T-helper 1 cell treated with Interleukin-12 subunit alpha and Interleukin-12 subunit beta and Interleukin-4 antibody, amounts not matched to agents 30 ng/mL and 1 ng/mL, for 36 hours (primary cell): ENCODE data around the gene GLG1. TPM values are rescaled to one million over a fixed set of nuclear protein-coding genes. Genes with fewer than 3 reads are reported as not detected.
"Not testable (repeated sequence)": the region's sequence is repeated elsewhere in the genome, so short reads cannot be mapped to it uniquely, and the experiment has no call there.

ENCODE experiments used
- intact Hi-C: fragments of 100-400 bp; cut with micrococcal nuclease; formaldehyde crosslinking; loops from one replicate; pipeline ENCODE4 v1.15.1; 2024
- total RNA-seq: library from RNA; stranded (reverse); gene quantifications from 2 replicates; pipeline ENCODE4 v1.2.3, GENCODE V29; 2022

The GLG1 gene
- total RNA-seq, 1 donor from 2014 or later = 116 TPM

GRCh38 chr16:74451951-74452758, 154.8 kb downstream of the GLG1 start:
- intact Hi-C loops = no loop called here

DNA sequence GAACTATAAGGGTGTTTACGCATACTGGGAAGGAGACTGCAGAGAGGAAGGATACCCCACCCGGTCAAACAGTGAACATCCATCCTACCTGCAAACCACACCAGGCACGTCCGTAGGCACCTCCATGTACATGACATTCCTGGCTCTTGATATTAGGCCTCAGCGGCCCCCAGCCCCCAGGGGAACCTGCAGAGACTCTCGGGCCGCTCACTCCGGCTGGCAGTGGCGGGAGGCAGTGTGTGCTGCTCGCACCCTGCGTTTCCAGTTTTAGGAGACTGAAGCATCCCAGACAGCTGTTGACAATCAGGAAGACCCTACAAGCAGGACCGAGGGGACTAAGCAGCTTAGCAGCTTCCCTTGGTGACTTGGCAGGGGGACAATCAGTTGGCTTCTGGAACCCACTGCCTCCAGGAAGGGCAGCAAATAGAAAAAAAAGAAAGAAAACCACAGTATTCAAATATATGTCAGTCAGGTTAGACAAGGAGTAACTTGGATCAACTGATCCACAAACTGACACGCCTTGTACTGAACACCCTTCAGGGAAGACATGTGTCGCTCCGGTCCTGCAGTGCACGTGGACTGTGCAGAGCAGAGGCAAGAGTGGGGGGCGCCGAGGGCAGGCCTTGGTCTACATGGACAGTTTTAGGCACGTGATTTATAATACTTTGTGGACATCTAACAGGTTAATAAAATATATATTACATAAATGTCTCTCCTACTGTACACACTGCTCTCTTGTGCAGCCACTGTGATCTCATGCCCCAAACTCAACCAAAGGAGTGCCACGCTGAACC, 155.8 kb downstream of the GLG1 start:
- intact Hi-C loops = no loop called here

GRCh38 chr16:74450236-74450635, 156.7 kb downstream of the GLG1 start:
- intact Hi-C loops = no loop called here

DNA sequence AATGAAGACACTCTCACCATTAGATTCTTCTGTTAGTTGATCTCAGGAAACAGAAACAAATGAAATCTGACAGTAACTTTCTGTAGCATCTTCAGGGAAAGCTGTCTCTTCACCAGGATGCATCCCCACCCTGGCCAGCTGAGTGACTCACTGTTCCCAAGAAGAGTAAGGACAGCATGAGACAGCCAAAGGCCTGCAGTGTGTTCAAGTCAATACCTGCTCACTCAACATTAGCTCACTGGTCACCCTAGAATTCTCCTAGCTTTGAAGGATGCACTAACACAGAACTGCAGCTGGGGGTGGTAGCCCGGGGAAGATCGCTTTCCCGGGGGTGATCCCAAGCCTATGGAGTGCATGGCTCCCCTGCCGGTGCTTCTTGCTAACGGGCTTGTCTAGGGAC, 157.4 kb downstream of the GLG1 start:
- intact Hi-C loops = no loop called here

- intact Hi-C loops = no loop called here
Observed at GRCh38 chr16:74448990-74449389, 157.9 kb downstream of the GLG1 start.

DNA sequence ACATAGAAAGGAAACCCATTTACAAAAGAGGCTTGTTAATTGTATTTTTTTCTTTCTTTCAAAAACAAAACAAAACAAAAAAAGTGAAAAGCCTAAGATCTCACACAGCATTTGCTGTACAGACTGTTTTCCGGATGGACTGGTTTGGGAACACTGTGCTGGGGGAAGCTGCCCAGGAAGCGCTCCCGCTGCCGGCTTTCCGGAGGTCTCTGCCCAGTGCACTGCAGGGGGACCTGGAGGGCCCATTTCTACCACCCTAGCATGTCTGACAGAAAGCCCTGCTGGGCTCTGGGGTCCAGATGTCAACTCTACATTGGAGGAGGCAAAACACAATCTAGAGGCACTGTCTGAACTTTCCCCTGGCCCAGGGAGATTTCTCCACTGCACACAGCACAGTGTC, 159.3 kb downstream of the GLG1 start:
- intact Hi-C loops = no loop called here

DNA sequence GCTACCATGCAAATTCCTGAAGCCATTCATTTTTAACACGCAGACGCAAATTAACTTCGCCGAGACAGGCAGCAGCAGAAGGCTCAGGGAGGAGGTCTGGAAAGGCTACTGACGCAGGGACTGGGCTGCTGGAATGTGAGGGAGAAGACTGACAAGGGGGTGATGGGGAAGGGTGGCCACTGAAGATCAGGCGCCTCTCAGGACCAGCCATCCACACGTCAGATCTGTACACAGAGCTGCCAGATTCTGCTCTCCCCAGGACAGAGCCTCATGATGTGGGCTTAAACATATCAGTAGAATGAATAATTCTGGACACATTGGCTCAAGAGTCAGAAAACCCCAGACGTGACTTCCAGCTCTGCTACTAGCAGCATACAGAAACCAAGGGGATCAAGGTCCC, 160.0 kb downstream of the GLG1 start:
- intact Hi-C loops = no loop called here

DNA sequence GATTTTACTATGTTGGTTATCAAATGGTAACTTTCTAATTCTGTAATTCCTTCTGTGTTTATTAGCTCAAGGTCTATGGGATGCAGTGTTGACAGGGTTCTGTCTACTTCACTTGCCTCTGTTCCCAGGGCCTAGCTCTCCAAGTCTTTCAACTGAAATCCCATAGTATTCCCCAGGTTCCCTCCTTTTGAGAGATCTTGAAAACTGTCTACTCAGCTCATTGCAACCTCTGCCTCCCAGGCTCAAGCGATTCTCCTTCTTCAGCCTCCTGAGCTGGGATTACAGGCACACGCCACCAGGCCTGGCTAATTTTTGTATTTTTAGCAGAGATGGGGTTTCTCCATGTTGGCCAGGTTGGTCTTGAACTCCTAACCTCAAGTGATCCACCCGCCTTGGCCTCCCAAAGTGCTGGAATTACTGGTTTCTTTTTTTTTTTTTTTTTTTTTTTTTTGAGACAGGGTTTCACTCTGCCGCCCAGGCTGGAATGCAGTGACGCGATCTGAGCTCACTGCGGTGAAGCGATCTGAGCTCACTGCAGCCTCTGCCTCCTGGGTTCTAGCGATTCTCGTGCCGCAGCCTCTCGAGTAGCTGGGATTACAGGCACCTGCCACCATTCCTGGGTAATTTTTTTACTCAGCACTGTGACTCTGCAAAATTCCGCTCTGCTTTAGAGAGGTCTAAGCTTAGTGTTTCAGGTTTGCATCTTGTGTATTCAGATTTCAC, 163.1 kb downstream of the GLG1 start:
- intact Hi-C loops = not testable (repeated sequence)

DNA sequence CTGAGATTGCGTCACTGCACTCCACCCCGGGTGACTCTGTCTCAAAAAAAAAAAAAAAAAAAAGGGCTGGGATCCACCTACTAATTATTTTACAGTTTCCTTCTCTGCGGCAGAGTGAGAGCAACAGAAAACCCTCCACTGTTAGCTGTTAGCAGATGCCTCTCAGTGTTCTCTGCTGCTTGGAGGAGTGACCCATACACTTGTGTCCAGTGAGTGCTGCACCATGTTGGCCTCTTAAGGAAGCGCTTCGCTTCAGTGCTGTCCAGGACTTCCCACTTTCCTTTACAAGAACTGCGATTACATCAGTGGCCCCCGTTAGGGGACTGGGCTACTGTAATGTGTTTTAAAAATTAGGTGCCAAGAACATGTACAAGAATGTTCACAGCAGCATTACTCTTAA, 167.2 kb downstream of the GLG1 start:
- intact Hi-C loops = loop anchor here (10.0 kb wide), 1 partner anchor 135 kb away; no protein-coding TSS in a partner anchor

GRCh38 chr16:74438492-74438979, 168.4 kb downstream of the GLG1 start:
- intact Hi-C loops = loop anchor here (1.0 to 10.0 kb wide), 2 partner anchors 134 to 171 kb away; no protein-coding TSS in a partner anchor

GRCh38 chr16:74431516-74431915, 175.4 kb downstream of the GLG1 start:
- intact Hi-C loops = loop anchor here (2.0 to 10.0 kb wide), 2 partner anchors 63 to 127 kb away; no protein-coding TSS in a partner anchor

- intact Hi-C loops = loop anchor here (2.0 to 10.0 kb wide), 2 partner anchors 61 to 125 kb away; no protein-coding TSS in a partner anchor
Observed at GRCh38 chr16:74430036-74430712, 176.7 kb downstream of the GLG1 start.

- intact Hi-C loops = not testable (repeated sequence)
Observed at GRCh38 chr16:74428493-74428892, 178.4 kb downstream of the GLG1 start.

- intact Hi-C loops = not testable (repeated sequence)
Observed at GRCh38 chr16:74425751-74426150, 181.2 kb downstream of the GLG1 start.

DNA sequence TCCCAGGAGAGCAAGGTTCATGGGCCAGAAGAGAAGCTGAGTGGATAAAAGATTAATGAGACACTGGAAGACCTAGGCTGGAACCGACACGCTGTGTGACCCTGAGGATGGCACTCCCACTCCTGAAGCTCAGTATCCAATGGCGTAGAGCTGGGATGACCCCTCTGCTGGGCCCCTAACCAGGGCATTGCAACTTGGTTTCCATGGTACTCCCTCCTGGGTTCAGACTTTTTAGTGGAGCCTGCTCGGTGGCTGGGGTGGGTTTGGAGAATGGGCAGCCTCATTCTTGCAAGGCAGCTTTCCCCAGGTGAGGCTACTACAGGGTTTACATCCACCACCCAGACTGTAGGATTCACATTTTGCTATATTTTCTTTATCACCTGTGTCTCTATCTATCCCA, 183.2 kb downstream of the GLG1 start:
- intact Hi-C loops = not testable (repeated sequence)

DNA sequence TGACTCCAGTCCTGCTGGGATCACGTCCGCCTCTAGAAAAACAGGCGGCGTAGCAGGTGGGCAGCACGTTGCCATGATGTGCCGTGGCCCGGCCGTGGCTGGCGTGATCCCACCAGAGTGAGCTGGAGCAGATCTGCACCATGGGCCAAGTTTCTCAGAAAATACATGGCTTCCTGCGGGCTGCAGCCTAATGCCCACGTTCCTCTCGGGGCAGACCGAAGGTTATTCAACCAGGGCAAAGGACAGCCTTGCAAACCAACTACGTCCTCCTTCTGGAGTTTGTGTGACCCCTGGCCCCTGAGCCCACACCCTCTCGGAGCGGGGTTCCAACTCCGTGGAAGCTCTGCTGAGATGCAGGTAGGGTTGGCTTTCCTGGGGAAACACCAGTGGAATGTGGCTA, 184.8 kb downstream of the GLG1 start:
- intact Hi-C loops = not testable (repeated sequence)

DNA sequence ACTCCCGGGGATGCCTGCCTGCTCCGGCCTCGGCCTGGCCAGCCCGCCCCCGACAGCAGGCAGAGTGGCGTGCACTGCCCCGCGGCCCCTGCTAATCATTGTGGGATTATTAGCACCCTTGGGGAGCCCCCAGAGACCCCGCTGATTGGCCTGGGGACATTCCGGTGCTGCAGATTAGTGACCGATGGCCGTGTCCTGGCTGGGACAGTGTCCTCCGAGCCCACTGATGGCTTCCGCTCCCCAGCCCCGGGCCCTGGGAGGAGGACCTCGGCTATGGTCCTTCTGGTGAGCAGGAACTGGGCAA, 185.5 kb downstream of the GLG1 start:
- intact Hi-C loops = not testable (repeated sequence)

- intact Hi-C loops = not testable (repeated sequence)
Observed at GRCh38 chr16:74420612-74421481, 186.1 kb downstream of the GLG1 start, which contains the start of gene CLEC18B. TSS of gene CLEC18B (minus strand) at chr16:74421478. CDS start at chr16:74421270, 208 bp downstream.

GRCh38 chr16:74419811-74420210, 187.1 kb downstream of the GLG1 start:
- intact Hi-C loops = not testable (repeated sequence)

DNA sequence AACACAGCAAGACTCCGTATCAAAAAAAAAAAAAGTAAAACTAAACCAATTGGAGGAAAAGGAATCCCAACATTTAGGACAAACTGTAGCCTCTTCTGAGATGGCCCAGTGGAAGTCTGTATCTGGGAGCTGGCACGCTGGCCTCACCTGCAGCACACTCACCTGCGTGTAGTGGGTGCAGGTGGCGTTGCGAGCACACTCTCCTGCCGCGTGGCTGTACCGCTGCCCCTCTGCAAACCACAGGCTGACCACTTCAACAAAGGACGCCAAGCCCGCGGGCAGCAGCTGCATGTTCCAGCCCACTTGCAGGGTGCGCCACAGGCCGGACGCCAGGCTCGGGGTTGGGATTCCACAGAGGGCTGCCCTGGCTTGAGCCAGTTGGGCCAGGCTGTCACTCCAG, 189.0 kb downstream of the GLG1 start:
- intact Hi-C loops = not testable (repeated sequence)
